KOPT-K1 (cell line): ENCODE data around the gene CTXN1.

ENCODE experiments used
- H3K27ac ChIP-seq: fragments of 200-600 bp; sonication (generic); 2 replicates; pipeline ENCODE4 v1.5.1; 2016; ENCODE audit warnings: antibody characterized with exemption, mild to moderate bottlenecking, low read depth, low read length; ENCODE audit not compliant: poor library complexity, severe bottlenecking
- H3K36me3 ChIP-seq: fragments of 200-600 bp; sonication (generic); 2 replicates; pipeline ENCODE4 v1.5.1; 2017; ENCODE audit warnings: antibody characterized with exemption, mild to moderate bottlenecking, low read length, moderate library complexity; ENCODE audit not compliant: insufficient read depth
- H3K9me3 ChIP-seq: fragments of 200-600 bp; sonication (generic); 2 replicates; pipeline ENCODE4 v1.5.1; 2017; ENCODE audit warnings: antibody characterized with exemption, low read length, mild to moderate bottlenecking; ENCODE audit not compliant: insufficient read depth, poor library complexity, severe bottlenecking

CTXN1 gene

GRCh38 chr19:7926021-7926726 lies at the start of gene CTXN1:
TSS of gene CTXN1 (minus strand) at chr19:7926135. CDS start at chr19:7925538, 597 bp downstream.
- peaks cover 42% of the 10 kb centered on the region for H3K36me3 ChIP-seq
- no peaks in the 10 kb centered on the region for H3K9me3 ChIP-seq
- H3K27ac ChIP-seq: peak within 1 kb of the TSS; percentile 14

- Histone ChIP-seq H3K36me3 (peaks cover 96% of the 10 kb centered on the region), H3K27ac (no peak overlapping the region), H3K9me3 (no peaks in the 10 kb centered on the region)
These were observed 49.1 kb upstream of the CTXN1 start for GRCh38 chr19:7975037-7975436.

- no peaks in the 10 kb centered on the region for H3K9me3 ChIP-seq
- no peak overlapping the region for H3K27ac ChIP-seq
- peaks cover 95% of the 10 kb centered on the region for H3K36me3 ChIP-seq
These were observed 47.9 kb upstream of the CTXN1 start for GRCh38 chr19:7973883-7974282.

- peaks cover 95% of the 10 kb centered on the region for H3K36me3 ChIP-seq
- H3K27ac ChIP-seq: no peak overlapping the region
- H3K9me3 ChIP-seq: no peaks in the 10 kb centered on the region
These were observed 45.9 kb upstream of the CTXN1 start for GRCh38 chr19:7971553-7972520.

- Histone ChIP-seq H3K9me3 (no peaks in the 10 kb centered on the region), H3K36me3 (peaks cover 98% of the 10 kb centered on the region)
These were observed 44.9 kb upstream of the CTXN1 start for GRCh38 chr19:7970716-7971448.

GRCh38 chr19:7969555-7969939 lies 43.6 kb upstream of the CTXN1 start:
- Histone ChIP-seq H3K27ac (no peak overlapping the region), H3K36me3 (peaks cover 99% of the 10 kb centered on the region), H3K9me3 (no peaks in the 10 kb centered on the region)

More at GRCh38 chr19:7970716-7971448, 44.9 kb upstream of the CTXN1 start:
- H3K27ac ChIP-seq: no peak overlapping the region

GRCh38 chr19:7968796-7969554 lies 43.0 kb upstream of the CTXN1 start:
- Histone ChIP-seq H3K27ac (no peak overlapping the region), H3K36me3 (peaks cover 99% of the 10 kb centered on the region), H3K9me3 (no peaks in the 10 kb centered on the region)

- Histone ChIP-seq H3K36me3 (peaks cover 99% of the 10 kb centered on the region), H3K9me3 (no peaks in the 10 kb centered on the region), H3K27ac (no peak overlapping the region)
These were observed 42.3 kb upstream of the CTXN1 start for GRCh38 chr19:7968008-7968795.

- Histone ChIP-seq H3K27ac (no peak overlapping the region), H3K9me3 (no peaks in the 10 kb centered on the region), H3K36me3 (peaks cover 99% of the 10 kb centered on the region)
These were observed 40.2 kb upstream of the CTXN1 start for GRCh38 chr19:7965921-7966665.

GRCh38 chr19:7965259-7965841 lies 39.4 kb upstream of the CTXN1 start:
- Histone ChIP-seq H3K36me3 (peaks cover 99% of the 10 kb centered on the region), H3K27ac (no peak overlapping the region), H3K9me3 (no peaks in the 10 kb centered on the region)

- Histone ChIP-seq H3K9me3 (no peaks in the 10 kb centered on the region), H3K27ac (no peak overlapping the region), H3K36me3 (peaks cover 100% of the 10 kb centered on the region)
These were observed 37.6 kb upstream of the CTXN1 start for GRCh38 chr19:7963566-7963965.

- peaks cover 100% of the 10 kb centered on the region for H3K36me3 ChIP-seq
- H3K9me3 ChIP-seq: no peaks in the 10 kb centered on the region
- H3K27ac ChIP-seq: no peak overlapping the region
These were observed 36.8 kb upstream of the CTXN1 start for GRCh38 chr19:7962644-7963268.
